Effector CD4-positive, alpha-beta T cell (primary cell): Measurements from ENCODE around the gene ANTXR1. TPM values are rescaled to one million over a fixed set of nuclear protein-coding genes. Genes with fewer than 3 reads are reported as not detected.

ENCODE experiments used
- DNase-seq: peaks from one replicate; pipeline ENCODE4 v3.0.0-alpha.2; 2020
- total RNA-seq: gene quantifications from one replicate; lab custom pipeline; 2026; lab: John Stamatoyannopoulos, UW

The ANTXR1 gene
- total RNA-seq, result not detected

DNA sequence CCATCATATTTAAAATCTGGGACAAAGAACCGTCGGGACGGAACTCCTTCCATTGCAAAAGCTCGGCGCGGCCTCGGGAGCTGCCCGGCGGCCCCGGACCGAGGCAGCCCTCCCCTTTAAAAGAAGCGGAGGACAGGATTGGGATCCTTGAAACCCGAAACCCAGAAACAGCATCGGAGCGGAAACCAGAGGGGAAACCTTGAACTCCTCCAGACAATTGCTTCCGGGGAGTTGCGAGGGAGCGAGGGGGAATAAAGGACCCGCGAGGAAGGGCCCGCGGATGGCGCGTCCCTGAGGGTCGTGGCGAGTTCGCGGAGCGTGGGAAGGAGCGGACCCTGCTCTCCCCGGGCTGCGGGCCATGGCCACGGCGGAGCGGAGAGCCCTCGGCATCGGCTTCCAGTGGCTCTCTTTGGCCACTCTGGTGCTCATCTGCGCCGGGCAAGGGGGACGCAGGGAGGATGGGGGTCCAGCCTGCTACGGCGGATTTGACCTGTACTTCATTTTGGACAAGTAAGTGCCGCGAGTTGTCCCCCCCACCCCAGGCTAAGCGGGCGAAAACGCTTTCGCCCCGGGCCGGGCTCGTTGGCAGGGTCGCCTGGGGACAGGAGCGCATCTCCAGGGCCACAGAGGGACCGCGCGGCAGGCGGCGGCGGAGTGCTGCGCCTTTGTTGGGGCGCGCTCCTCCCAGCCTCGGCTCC lies at the start of gene ANTXR1:
Gene ANTXR1, plus strand, starts transcription at position 38 of the 698 bp plus-strand sequence. Its CDS starts 321 bp downstream, at position 359.
- no peak for DNase-seq

DNA sequence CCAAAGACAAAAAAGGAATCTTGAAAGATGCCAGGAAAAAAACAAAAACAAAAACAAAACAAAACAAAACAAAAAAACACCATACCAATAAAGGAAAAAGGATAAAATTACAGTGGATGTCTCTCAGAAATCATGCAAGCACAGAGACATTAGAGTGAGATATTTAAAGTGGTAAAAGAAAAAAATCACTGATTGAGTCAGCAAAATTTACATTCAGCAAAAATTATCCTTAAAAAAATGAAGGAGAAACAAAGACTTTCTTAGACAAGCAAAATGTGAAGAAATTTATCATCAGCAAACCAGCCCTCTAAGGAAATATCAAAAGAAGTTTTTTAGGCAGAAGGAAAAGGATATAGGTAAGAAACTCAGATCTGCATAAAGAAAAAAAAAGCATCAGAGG lies 48.7 kb upstream of the ANTXR1 start:
- no peak for DNase-seq

DNA sequence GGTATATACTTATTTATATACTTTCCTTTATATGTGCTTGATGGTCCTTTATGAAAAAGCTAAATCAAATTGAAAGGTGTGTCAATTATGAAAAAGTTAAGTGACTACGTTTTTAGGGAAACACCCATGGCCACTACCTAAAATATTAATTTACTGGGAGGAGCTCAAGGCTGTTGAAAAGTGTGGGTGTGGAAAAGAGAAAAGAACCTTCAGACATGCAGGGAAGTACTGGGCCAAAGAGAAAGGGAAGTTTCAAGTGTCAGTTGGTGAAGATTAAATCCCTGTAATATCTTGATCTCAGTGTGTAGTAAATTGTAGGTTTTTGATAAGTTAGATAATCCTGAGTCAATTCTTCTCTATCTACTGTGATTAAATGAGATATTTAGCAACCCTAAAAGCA lies 44.8 kb upstream of the ANTXR1 start:
- no peak for DNase-seq

DNA sequence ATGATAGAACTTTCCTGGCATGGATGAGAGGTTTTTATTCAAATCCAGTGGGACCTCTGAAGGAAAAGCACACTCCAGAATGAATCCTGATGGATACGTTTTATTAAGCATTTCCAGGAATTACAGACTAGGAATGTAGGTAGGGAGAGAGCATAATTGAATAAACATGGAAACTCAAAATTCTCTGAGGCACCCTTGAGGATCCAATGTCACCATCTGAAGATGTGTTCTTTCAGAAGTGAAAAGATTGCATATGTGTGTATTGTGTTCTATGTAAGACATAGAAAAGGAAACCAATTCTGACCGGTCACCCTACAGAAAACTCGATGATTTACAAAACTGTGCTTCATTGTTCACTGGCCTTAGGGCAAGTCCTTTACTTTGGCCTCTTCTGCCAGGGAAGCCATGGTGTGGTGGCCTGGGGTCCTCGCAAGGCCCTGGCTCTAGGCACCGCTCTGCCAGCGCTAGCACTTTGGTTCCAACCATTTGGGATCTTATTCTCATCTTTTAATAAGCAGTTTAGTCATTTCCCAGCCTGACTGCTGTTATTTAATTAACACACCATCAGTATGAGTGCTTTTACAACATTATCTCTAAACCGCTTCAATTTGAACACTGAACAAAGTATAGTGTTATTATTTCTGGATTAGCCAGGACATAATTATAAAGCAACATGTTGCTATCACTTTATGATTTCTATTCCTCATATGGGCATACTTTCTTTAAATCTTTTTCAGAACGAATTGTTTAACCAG lies 43.1 kb upstream of the ANTXR1 start:
- DNase-seq, result no peak

DNA sequence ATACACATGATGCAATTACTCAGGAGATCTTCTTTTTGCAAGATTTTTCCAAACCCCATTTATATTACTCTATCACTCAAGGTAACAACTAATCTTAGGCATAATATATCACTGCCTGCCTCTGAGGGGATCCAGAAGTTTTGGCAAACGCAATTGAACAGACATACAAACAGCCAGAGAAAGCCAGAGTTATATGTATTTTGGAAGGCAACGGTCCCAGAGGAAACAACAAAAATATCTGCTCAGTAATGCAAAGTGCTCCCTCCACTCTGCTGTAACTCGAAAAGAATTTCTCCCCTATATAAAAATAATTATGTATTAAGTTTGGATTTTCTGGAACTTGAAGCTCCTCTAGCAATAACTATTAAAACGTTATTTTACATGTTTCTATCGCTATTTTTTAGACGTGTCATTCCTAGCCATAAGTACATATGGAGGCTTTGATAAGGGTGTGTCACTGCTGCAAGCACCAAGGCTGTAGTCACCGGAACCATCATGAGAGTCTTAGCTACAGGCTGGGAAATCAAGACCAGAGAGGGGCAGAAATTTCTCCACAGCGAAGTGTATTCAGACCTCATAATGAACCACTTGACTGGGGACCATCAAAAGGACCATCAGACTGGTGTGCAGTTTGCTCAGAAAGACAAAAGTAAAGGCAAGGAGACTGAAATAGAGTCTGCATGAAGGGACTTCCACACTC lies 42.3 kb upstream of the ANTXR1 start:
- DNase-seq, result no peak

DNA sequence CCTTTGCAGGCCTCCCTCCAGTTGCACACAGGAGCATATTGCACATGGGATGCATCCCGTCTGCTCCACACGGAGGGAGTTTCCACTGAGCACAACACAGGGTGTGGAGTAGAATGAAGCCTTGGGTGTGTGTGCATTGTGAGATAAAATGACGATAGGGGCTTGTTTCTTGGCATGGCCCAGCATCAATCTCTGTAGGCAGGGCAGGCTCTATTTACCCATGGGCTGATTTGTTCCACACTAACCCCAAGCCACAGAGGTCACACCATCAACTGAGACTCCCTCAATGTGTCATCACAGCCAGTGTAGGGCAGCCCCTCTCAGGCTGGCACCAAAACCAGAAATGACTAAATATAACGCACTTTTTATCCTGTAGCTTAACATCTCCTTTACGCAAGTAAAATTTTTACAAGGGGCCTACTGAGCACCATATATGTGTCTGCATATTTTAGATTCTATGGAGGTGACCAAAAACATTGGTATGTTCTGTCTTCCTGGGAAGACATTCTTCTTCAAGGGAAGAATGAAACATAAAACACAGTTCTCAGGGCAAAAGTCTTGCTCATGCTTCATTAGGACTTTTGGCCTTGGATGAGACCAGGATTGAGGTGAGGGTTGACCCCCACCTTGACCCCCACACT lies 41.3 kb upstream of the ANTXR1 start:
- no peak for DNase-seq

DNA sequence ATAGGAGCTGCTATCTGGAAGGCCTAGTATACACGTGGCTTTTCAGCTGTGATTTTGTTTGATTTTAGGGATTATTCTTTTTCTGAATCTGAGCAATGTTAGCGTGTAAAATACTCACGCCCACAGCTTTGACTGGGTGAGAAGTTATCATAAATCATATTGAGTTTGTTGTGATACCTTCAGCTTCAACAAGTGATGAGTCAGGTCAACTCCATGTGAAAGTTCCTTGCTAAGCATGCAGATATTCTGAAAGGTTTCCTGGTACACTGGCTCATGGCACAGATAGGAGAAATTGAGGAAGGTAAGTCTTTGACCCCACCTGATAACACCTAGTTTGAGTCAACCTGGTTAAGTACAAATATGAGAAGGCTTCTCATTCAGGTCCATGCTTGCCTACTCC lies 38.7 kb upstream of the ANTXR1 start, which contains the start of gene GKN1:
Gene GKN1, plus strand, starts transcription at position 386 of the 400 bp plus-strand sequence. CDS start 42 bp downstream, outside the sequence.
- no peak for DNase-seq

DNA sequence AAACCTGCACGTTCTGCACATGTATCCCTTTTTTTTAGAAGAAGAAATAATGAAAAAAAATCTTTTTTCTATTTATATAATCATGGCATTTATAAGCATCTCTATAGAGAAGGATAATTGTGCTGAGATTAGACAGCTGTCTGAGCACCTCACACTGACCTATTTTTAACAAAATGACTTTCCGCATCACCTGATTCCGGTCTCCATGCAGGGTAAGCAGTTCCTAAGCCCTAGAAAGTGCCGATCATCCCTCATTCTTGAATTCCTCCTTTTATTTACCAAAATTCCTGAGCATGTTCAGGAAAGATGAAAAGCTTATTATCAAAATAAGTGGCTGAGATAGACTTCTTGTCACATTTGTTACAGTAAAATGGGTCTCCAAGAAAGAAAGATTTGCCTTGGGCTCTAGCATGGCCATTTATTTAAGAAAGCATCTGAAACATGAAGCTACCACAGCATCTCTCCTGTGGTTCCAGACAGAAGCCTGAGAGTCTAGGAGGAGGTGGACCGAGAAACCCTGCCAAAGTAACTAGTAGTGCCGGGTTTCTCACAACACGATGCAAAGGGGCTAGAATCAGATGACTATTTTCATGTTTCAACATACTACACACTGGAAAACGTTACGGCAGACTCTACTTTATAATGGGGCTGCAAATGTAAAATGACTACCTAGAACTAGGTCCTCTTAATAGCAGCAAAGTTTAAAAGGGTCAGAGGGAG lies 37.9 kb upstream of the ANTXR1 start:
- DNase-seq, result no peak

DNA sequence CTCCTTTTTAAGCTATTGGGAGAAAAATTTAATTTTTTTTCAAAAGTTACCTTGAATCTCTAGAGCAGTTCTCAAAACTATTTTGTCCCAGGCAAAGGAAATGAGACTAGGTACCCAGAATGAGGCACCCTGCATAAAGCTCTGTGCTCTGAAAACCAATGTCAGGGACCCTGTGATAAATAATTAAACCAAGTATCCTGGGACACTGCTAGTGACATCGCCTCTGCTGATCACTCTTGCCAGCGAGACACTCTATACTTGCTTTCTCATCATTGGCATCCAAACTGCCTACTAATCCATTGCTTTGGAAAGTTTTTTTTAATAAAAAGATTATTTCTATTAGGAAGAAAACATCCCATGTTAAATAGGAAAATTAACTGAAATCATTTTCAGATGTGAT lies 37.1 kb upstream of the ANTXR1 start:
- no peak for DNase-seq

DNA sequence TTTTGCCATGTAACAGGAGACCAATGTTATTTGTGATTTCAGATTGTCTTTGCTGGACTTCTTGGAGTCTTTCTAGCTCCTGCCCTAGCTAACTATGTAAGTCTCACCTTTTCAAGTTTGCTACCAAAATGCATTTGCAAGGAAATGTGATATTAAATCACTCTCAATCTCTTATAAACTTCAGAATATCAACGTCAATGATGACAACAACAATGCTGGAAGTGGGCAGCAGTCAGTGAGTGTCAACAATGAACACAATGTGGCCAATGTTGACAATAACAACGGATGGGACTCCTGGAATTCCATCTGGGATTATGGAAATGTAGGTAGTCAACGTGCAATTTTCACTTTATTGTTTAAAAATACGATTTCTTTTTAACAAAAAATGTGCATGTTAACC lies 35.5 kb upstream of the ANTXR1 start:
- no peak for DNase-seq

DNA sequence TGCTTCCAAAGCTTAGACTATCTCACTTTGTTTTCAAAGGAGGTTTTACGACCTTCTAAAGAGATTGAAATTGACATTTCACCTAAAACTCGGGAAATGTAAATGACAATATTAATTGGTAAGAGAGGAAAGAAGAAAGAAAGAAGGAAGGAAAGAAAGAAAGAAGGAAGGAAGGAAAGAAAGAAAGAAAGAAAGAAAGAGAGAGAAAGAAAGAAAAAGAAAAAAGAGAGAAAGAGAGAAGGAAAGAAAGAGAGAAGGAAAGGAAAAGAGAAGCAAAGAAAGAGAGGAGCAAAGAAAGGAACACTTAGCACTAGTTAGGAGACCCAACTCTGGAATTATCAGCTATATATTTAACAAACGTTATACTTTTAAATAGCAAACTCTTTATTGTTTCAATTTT lies 34.9 kb upstream of the ANTXR1 start:
- DNase-seq, result no peak

DNA sequence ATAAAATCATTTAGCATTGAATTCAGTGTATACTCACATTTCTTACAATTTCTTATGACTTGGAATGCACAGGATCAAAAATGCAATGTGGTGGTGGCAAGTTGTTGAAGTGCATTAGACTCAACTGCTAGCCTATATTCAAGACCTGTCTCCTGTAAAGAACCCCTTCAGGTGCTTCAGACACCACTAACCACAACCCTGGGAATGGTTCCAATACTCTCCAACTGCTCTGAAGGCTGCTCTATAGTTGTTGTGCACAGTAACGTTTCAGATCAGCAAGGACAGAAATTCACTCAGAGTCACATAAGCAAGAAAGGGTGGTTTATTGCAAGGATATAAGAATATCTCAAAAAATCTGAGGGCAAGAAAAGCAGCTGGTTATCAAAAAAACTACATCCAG lies 32.0 kb upstream of the ANTXR1 start:
- DNase-seq, result no peak

DNA sequence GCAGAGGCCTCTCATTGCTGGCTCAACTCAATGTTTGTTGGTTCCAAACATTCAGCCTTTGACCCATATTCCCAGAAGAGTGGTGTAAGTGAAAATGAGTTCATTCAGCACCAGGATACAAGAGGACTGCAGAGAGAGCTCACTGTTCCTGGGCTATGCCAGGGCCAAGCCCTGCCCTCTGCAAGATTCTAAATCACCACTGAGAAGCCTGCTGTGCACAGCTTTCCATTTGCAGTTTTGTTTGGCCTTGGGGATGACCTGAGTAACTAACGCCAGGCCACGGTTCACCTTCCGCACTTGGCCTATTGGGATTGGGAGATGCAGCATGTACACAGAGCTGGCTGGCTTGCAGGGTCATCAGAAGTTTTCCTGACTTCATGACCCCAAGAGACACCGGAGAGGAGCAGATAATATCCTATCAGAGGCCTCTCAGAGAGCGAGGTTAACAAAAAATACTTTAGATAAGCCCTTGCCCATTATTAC lies 25.9 kb upstream of the ANTXR1 start:
- no peak for DNase-seq

DNA sequence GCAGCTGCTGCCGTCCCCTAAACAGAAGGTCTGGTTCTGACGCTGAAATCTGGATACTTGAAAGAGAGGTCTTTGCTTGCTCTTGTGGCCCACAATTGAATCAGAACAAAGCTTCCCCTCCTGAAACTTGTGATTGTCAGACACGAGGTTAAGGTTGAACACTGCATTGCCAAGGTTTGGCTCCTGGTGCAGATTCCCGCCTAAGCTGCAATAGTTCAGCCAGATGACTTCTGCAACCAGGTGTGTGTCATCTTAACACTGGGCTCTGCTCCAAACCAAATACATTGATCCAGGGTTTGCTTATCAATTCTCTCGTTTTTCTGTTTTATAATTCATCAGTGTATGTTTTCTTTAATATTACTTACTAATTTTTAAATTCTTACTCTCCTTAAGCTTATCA lies 23.9 kb upstream of the ANTXR1 start:
- DNase-seq, result no peak

DNA sequence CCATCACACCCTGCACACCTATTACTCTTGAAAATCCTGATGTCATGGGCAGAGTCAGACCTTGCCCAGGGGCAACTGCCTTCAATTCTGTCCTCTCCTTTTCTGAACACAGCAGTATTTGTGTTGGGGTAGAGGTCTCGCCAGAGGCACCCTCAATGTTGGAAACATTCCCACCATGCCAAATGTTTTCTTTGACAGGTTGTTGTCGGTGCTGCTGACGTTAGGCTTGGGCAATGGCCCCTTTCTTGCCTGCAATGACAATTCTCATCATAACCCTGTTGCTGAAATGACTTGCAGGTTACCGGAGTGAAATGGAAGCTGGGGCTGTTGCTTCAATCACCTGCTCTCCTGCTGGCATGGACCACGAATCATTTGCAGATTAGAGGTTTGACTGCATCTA lies 20.6 kb upstream of the ANTXR1 start:
- no peak for DNase-seq

DNA sequence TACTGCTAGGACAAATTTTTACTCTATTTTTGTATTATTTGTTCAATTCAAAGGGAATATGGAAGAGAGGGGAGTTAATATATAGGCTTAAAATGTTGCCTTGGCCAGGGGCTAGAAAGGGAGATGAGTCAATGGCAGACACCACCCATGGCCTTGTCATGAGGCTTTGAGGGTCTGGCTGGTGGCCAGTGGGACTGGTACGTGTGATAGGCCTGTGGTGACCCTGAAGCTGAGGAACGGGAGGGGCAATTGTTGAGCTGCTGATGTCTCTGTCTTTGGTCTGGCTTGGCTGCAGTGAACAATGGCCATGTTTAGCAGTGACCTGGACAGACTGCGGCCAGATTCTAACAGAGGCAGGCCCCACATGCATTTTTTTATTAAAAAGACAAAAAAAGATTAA lies 20.0 kb upstream of the ANTXR1 start:
- DNase-seq, result no peak

DNA sequence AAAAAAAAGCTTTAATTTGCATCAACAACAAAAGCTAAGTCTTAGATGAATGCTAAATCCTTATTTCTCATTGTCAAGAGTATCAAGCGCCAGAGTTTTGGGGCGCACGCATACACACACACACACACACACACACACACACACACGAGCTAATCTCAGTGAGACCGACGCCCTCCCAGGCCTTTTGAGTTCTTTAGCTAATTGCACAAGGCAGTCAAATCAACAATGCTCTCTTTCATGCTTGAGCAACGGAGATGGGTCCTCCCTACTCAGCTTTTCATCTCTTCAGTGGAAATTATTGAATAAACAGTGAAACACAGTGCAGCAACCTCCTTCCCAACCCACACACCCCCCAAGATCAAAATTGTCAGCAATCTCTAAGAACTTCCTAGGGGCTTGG lies 19.3 kb upstream of the ANTXR1 start:
- no peak for DNase-seq

DNA sequence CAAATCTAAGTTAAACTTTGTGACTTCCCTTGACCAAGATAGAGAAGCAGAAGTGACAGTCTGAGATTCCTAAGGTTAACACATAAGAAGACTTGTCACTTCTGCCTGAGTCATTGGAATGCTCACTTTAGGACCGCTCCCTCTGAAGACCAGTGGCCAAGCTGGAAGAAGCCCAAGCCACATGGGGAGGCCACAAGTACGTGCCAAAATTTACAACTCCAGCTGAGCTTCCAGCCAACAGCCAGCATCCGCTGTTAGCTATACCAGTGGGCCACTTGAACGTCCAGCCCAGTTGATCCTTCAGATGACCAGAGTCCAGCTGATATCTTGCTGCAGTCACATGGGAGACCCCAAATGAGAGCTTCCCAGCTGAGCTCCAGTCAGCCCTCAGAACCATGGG lies 18.1 kb upstream of the ANTXR1 start:
- DNase-seq, result no peak

DNA sequence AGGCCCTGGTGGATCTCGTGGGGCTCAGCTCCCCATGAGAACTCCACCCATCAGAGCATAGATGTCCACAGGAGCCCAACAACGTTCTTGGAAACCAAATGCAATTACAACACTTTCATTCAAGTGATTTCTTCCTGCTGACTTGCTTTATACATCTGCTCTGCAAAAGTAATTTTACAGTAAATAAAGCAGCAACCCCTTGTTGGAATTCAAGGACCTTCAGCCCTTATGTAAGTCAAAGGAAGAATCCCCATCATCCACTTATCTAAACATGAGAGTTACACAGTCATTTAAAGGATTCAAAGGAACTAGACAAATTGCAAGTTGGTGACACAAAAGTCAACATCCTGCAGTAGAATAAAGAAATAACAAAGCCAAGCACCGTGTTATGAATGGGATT lies 17.1 kb upstream of the ANTXR1 start:
- DNase-seq, result no peak

DNA sequence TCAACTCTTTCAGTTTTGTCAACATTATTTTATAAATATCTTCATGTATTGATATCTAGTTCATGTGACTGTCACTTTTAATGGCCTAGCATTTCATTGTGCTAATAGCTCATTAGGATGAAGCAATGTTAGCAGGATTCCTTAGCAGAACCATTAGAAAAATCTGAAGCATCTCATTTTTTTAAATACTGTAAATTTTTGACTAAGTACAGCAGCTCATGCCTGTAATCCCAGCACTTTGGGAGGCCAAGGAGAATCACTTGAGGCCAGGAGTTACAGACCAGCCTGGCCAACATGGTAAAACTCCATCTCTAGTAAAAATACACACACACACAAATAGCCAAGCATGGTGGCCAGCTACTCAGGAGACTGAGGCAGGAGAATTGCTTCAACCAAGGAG lies 15.6 kb upstream of the ANTXR1 start:
- no peak for DNase-seq

DNA sequence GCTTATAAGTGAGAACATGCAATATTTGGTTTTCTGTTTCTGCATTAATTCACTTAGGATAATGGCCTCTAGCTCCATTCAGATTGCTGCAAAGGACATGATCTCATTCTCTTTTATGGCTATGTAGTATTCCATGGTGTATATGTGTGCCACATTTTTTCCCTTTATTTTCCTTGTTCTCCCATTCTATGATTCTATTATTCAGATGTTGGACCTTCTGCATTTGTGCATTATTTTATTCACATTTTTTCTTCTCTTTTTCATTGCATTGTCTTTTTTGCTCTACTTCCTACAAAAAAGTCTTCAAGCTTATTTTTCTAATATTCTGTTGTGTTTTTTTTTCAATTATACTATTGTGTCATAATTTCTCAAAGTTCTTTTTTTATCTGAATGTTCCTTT lies 11.1 kb upstream of the ANTXR1 start:
- no peak for DNase-seq

DNA sequence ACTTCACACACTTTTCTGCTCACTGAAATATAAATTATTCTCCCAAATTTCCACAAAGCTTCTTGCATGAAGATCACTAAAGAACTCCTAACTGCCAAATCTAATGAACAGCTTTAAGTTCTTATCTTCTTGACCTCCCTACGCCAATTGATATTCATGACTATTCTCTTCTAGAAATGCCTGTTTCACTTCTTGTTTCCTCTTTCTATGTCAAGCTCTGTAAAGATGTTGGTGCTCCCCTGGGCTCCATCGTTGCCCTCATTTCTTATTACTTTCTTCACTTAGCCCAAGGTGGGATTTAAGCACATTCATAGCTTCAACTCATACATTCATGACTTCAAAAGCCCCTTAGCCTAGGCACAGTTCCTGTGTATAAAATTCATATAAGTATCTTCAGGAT lies 9.2 kb upstream of the ANTXR1 start:
- no peak for DNase-seq
